A549 (cell line): ENCODE data around the gene PTPN9. TPM values are rescaled to one million over a fixed set of nuclear protein-coding genes. Genes with fewer than 3 reads are reported as not detected.
"Not testable (repeated sequence)": the region's sequence is repeated elsewhere in the genome, so short reads cannot be mapped to it uniquely, and the experiment has no call there.

Source experiments
- ATAC-seq, 2 experiments: fragments of 200-7000 bp in 1 of 2; fragments of >200 bp in 1 of 2; cut with Nextera tagmentation in 1 of 2; cut with Tn5 transposase in 1 of 2; 3 replicates each; pipeline versions ENCODE4 v1.8.0 to v1.9.1; 2018 to 2020; ENCODE audit warnings: mild to moderate bottlenecking in 1 of 2, moderate library complexity in 1 of 2
- CTCF ChIA-PET: fragments of 300-600 bp; sonication (Branson Sonifier 250); formaldehyde crosslinking; extraction: SDS; loops from one replicate; lab custom pipeline; 2021; ENCODE audit warnings: antibody characterized with exemption, inconsistent platforms; lab: Yijun Ruan, JAX
- POLR2A ChIA-PET: fragments of 350-600 bp; formaldehyde crosslinking; extraction: SDS; loops from one replicate; lab custom pipeline; 2021; ENCODE audit warnings: antibody characterized with exemption, inconsistent platforms; lab: Yijun Ruan, JAX
- DNase-seq, 2 experiments: peaks; one replicate each; pipeline versions ENCODE4 v3.0.0 to v3.0.0-alpha.2; 2011 to 2016; ENCODE audit warnings: low read depth in 1 of 2, low spot score in 1 of 2
- FAIRE-seq: peaks from 2 replicates; lab custom pipeline; 2011; peaks lifted over from hg19 to GRCh38; lab: Jason Lieb, UNC
- H3K27ac ChIP-seq, 2 experiments: fragments of >200 bp; sonication (Bioruptor Twin); formaldehyde crosslinking; 3 replicates each; pipeline ENCODE4 v1.5.1; 2016 to 2017
- H3K4me1 ChIP-seq: fragments of >200 bp; sonication (Bioruptor Twin); formaldehyde crosslinking; 3 replicates; pipeline ENCODE4 v1.6.1; 2016
- H3K4me2 ChIP-seq: fragments of >200 bp; sonication (Bioruptor Twin); formaldehyde crosslinking; 3 replicates; pipeline ENCODE4 v1.6.1; 2016
- H3K4me3 ChIP-seq: fragments of >200 bp; sonication (Bioruptor Twin); formaldehyde crosslinking; 3 replicates; pipeline ENCODE4 v1.5.1; 2016
- H3K9me3 ChIP-seq: fragments of >200 bp; sonication (Bioruptor Twin); formaldehyde crosslinking; 3 replicates; pipeline ENCODE4 v1.6.1; 2016
- BHLHE40 ChIP-seq: IDR thresholded peaks from 2 replicates; pipeline ENCODE4 v1.6.1; 2012; ENCODE audit warnings: low read depth, low read length, inconsistent platforms
- CHD4 ChIP-seq: fragments of 200-600 bp; sonication (generic); IDR thresholded peaks from 2 replicates; pipeline ENCODE4 v1.6.1; 2016; ENCODE audit warnings: antibody characterized with exemption, mild to moderate bottlenecking, borderline replicate concordance
- E2F6 ChIP-seq: IDR thresholded peaks from 2 replicates; pipeline ENCODE4 v1.6.1; 2012; ENCODE audit warnings: low read depth, borderline replicate concordance
- HMGXB4 ChIP-seq: fragments of 250-450 bp; sonication (Bioruptor Pico); IDR thresholded peaks from 2 replicates; pipeline ENCODE4 v1.5.0; 2021; ENCODE audit warnings: mild to moderate bottlenecking, moderate library complexity, borderline replicate concordance
- HOXA7 ChIP-seq: fragments of 250-450 bp; sonication (Bioruptor Pico); IDR thresholded peaks from 2 replicates; pipeline ENCODE4 v1.5.0; 2020; ENCODE audit warnings: mild to moderate bottlenecking, moderate library complexity
- JUN ChIP-seq, 2 experiments: fragments of >200 bp; sonication (Bioruptor Twin); formaldehyde crosslinking; IDR thresholded peaks; 2 replicates in 1 of 2; 3 replicates in 1 of 2; pipeline ENCODE4 v1.6.1; 2016 to 2017
- KDM1A ChIP-seq: fragments of 200-600 bp; sonication (generic); IDR thresholded peaks from 2 replicates; pipeline ENCODE4 v1.6.1; 2016; ENCODE audit warnings: low read depth, mild to moderate bottlenecking
- MYC ChIP-seq: IDR thresholded peaks from 2 replicates; pipeline ENCODE4 v1.6.1; 2012; ENCODE audit warnings: mild to moderate bottlenecking, inconsistent platforms, low read length, improper control_type of control experiment, borderline replicate concordance
- NPAS2 ChIP-seq: fragments of 250-450 bp; sonication (Bioruptor Pico); IDR thresholded peaks from 2 replicates; pipeline ENCODE4 v1.8.0; 2022; ENCODE audit warnings: mild to moderate bottlenecking, moderate library complexity, borderline replicate concordance
- PHF8 ChIP-seq: fragments of 200-600 bp; sonication (generic); IDR thresholded peaks from 2 replicates; pipeline ENCODE4 v1.6.1; 2016; ENCODE audit warnings: low read depth, mild to moderate bottlenecking, antibody characterized with exemption, moderate library complexity, borderline replicate concordance
- POLR2A ChIP-seq: IDR thresholded peaks from 2 replicates; pipeline ENCODE4 v1.6.1; 2012; ENCODE audit warnings: mild to moderate bottlenecking, low read length
- TP53 ChIP-seq: fragments of 250-450 bp; sonication (Bioruptor Pico); IDR thresholded peaks from 2 replicates; pipeline ENCODE4 v1.5.0; 2021; ENCODE audit warnings: mild to moderate bottlenecking, moderate library complexity
- WGBS: methylation state at CpG from one replicate; pipeline ENCODE4 v1.1.6; 2017; ENCODE audit errors: missing lambda C conversion rate; 5-methylcytosine and 5-hydroxymethylcytosine counted together
- polyA plus RNA-seq, 4 experiments: library from polyadenylated mRNA; depleted of rRNA in 3 of 4; stranded (reverse); fragments of >200 nt; fragmentation: RNase III in 1 of 4; extraction: RNeasy Plus Mini Kit Qiagen cat#74134 plus additional on column Dnase treatment in 1 of 4; gene quantifications; 2 replicates in 3 of 4; 3 replicates in 1 of 4; pipeline ENCODE4 v1.2.3, GENCODE V29; 2011 to 2017

PTPN9 gene
- polyA plus RNA-seq, 2 of the 4 experiments (the other 2 are of a cell fraction) = 29.5 to 60.2 TPM

GRCh38 chr15:75583701-75584100 is 4.6 kb upstream of the PTPN9 start:
- H3K4me2 ChIP-seq = no peak overlapping the region
- DNase-seq (no peak), FAIRE-seq (no peak)
- CTCF ChIA-PET = interaction anchor here (0.8 kb wide), 1 partner anchor 51 kb away, joined by 4 read pairs; no protein-coding TSS in a partner anchor
- no peak overlapping the region for H3K27ac ChIP-seq
- no peak for TF ChIP-seq PHF8
- TF ChIP-seq E2F6 = no peak
- no peak for TF ChIP-seq NPAS2
- no peak for TF ChIP-seq BHLHE40
- TF ChIP-seq, all 56 proteins: peak for 0
- POLR2A ChIA-PET = no interaction called here
- Histone ChIP-seq H3K4me3 (no peak overlapping the region), H3K4me1 (peaks cover 4% of the 10 kb centered on the region; the same call in 1 of the 3 replicates), H3K9me3 (no peaks in the 10 kb centered on the region)
- ATAC-seq = no peak
- 82% methylated on average over 5 of the region's 5 CpGs for WGBS

GRCh38 chr15:75582943-75583342 is 3.8 kb upstream of the PTPN9 start:
- H3K27ac ChIP-seq, H3K9me3 ChIP-seq, H3K4me3 ChIP-seq, POLR2A ChIA-PET, FAIRE-seq, ATAC-seq, DNase-seq, H3K4me1 ChIP-seq, H3K4me2 ChIP-seq: not testable (repeated sequence)
- 88% methylated on average over 5 of the region's 5 CpGs for WGBS
- CTCF ChIA-PET = interaction anchor here (0.8 to 1.4 kb wide), 5 partner anchors 10 to 101 kb away, joined by 3 to 4 read pairs (median 4); no protein-coding TSS in a partner anchor

GRCh38 chr15:75578173-75578947 is 755 bp downstream of the PTPN9 start:
- H3K27ac ChIP-seq = peak overlapping the region; percentile 96 to 97
- ATAC-seq (peak; percentile 49 to 60), FAIRE-seq (no peak), DNase-seq (peak in 1 of 2 experiments; percentile 36)
- H3K9me3 ChIP-seq = no peaks in the 10 kb centered on the region
- ChIA-PET POLR2A (interaction anchor here (0.9 to 2.8 kb wide), 11 partner anchors 9 to 210 kb away, joined by 3 to 30 read pairs (median 7); partner anchors contain the start of genes IMP3, MAN2C1, SIN3A and SNUPN), CTCF (interaction anchor here (0.5 to 2.6 kb wide), 30 partner anchors 8 to 210 kb away, joined by 3 to 22 read pairs (median 4); partner anchors contain the start of genes MAN2C1 and SNUPN)
- H3K4me2 ChIP-seq = peak overlapping the region; percentile 70
- H3K4me1 ChIP-seq = peaks cover 24% of the 10 kb centered on the region
- peak overlapping the region; percentile 67 for H3K4me3 ChIP-seq
- WGBS = 1% methylated on average over 57 of the region's 77 CpGs
- TF ChIP-seq HOXA7 (CRISPR knock-in tag) = no peak
- TF ChIP-seq JUN (IDR thresholded peaks at IDR 0.05) = peak in 1 of 2 experiments; percentile 14; a peak in 1 of 5 replicates
- peak; percentile 65; the same call in 1 of the 2 replicates for TF ChIP-seq HMGXB4 (CRISPR knock-in tag)
- TF ChIP-seq CHD4 = no peak
- 0 out of 2 replicates have a peak, but pooled peaks have one; percentile 35 for TF ChIP-seq TP53
- TF ChIP-seq POLR2A = peak; percentile 28; the same call in 1 of the 2 replicates

GRCh38 chr15:75577401-75578172 is 1.5 kb downstream of the PTPN9 start:
- no peak for TF ChIP-seq KDM1A
- 0 out of 2 replicates have a peak, but pooled peaks have one; percentile 17 for TF ChIP-seq MYC
- 4% methylated on average over 13 of the region's 13 CpGs for WGBS
- FAIRE-seq = no peak

More at GRCh38 chr15:75577401-75578172, 1.5 kb downstream of the PTPN9 start:
- POLR2A ChIA-PET = interaction anchor here (0.9 to 2.8 kb wide), 7 partner anchors 8 to 209 kb away, joined by 3 to 30 read pairs (median 4); partner anchors contain the start of genes IMP3, MAN2C1 and SNUPN
- ATAC-seq = peak; percentile 16 to 54; a peak in 5 of 6 replicates
- H3K9me3 ChIP-seq = no peaks in the 10 kb centered on the region
- H3K4me2 ChIP-seq = peak overlapping the region; percentile 70
- no peak for DNase-seq
- H3K27ac ChIP-seq = peak overlapping the region; percentile 96 to 97
- H3K4me3 ChIP-seq = peak overlapping the region; percentile 67
- peaks cover 32% of the 10 kb centered on the region for H3K4me1 ChIP-seq
- CTCF ChIA-PET = interaction anchor here (0.5 to 2.6 kb wide), 9 partner anchors 11 to 209 kb away, joined by 3 to 22 read pairs (median 7); partner anchors contain the start of gene MAN2C1
